ENCODE measurements around the gene FUT7. TPM values are rescaled to one million over a fixed set of nuclear protein-coding genes. Genes with fewer than 3 reads are reported as not detected.

FUT7 gene
- total and polyA plus RNA-seq, 2 donors (not counting 1 experiment from before 2014, with no cell fraction given), result not detected

DNA sequence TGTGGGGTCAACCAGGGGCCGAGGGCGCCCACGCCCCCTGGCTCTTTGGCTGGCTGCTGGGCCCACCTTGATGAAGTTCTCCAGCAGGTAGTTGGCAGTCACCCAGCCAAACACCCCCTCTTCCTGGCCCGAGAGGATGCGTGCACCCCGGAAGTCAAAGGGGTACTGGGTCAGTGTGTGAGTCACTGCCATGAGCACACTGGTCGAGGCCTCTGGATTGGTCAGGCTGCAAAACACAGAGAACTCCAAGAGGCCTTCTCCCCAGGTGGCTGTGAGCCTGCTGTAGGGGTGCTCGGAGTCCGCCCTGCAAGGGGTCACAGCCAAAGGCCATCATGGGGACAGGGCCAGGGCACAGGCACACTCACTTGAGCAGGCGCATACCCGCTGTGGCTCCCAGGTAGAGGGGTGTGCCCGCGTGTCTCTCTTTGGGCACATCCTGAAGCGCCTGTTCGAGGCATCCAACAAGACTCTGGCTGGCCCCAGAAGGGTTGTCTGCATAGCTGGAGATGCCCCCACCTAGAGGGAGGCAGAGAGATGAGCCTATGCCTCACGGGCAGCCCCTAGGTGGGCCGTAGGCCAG lies 19.3 kb upstream of the FUT7 start:
- Histone ChIP-seq H3K36me3 (ENCODE audit: control insufficient read depth, insufficient read depth, low read length) (no peaks in the 10 kb centered on the region), H3K4me3 (replicated peaks in 1 of 4; ENCODE audit: control extremely low read depth in 1 of 4, insufficient read depth in 1 of 4, low read depth in 3 of 4, low read length in 4 of 4) (no peak overlapping the region), H3K27ac (ENCODE audit: insufficient read depth, low read length) (no peak overlapping the region), H3K9ac (ENCODE audit: insufficient read depth, low read length) (no peak overlapping the region), H4K20me1 (ENCODE audit: control insufficient read depth, extremely low read depth, insufficient read depth, low read length) (no peaks in the 10 kb centered on the region), H3K9me3 (ENCODE audit: control insufficient read depth, insufficient read depth, low read depth, low read length) (no peaks in the 10 kb centered on the region), H3K4me1 (ENCODE audit: control insufficient read depth, extremely low read depth, insufficient read depth, low read length) (peaks cover 3% of the 10 kb centered on the region), H2AFZ (ENCODE audit: low read length) (no peak overlapping the region), H3K27me3 (ENCODE audit: control insufficient read depth, insufficient read depth, low read length) (peaks cover 22% of the 10 kb centered on the region), H3K79me2 (ENCODE audit: control insufficient read depth, insufficient read depth, low read length) (no peaks in the 10 kb centered on the region), H3K4me2 (ENCODE audit: extremely low read depth, insufficient read depth, low read length) (no peak overlapping the region)
- DNase-seq (ENCODE audit: low read depth in 2 of 2), result no peak
- TF ChIP-seq, protein P1, sequence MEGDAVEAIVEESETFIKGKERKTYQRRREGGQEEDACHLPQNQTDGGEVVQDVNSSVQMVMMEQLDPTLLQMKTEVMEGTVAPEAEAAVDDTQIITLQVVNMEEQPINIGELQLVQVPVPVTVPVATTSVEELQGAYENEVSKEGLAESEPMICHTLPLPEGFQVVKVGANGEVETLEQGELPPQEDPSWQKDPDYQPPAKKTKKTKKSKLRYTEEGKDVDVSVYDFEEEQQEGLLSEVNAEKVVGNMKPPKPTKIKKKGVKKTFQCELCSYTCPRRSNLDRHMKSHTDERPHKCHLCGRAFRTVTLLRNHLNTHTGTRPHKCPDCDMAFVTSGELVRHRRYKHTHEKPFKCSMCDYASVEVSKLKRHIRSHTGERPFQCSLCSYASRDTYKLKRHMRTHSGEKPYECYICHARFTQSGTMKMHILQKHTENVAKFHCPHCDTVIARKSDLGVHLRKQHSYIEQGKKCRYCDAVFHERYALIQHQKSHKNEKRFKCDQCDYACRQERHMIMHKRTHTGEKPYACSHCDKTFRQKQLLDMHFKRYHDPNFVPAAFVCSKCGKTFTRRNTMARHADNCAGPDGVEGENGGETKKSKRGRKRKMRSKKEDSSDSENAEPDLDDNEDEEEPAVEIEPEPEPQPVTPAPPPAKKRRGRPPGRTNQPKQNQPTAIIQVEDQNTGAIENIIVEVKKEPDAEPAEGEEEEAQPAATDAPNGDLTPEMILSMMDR (conservative IDR thresholded peaks at IDR 0.05 in 1 of 2, IDR thresholded peaks at IDR 0.05 in 1 of 2; ENCODE audit: low read depth in 1 of 2, low read length in 2 of 2), result no peak
- no peak for TF ChIP-seq EZH2 (IDR thresholded peaks at IDR 0.05; ENCODE audit: low read length, missing control alignments)

- no peak overlapping the region for H3K27ac ChIP-seq (ENCODE audit: insufficient read depth, low read length)
- H2AFZ ChIP-seq (ENCODE audit: low read length), result no peak overlapping the region
- no peaks in the 10 kb centered on the region for H3K79me2 ChIP-seq (ENCODE audit: control insufficient read depth, insufficient read depth, low read length)
- no peak overlapping the region for H3K9ac ChIP-seq (ENCODE audit: insufficient read depth, low read length)
- peaks cover 4% of the 10 kb centered on the region for H3K4me1 ChIP-seq (ENCODE audit: control insufficient read depth, extremely low read depth, insufficient read depth, low read length)
- H3K27me3 ChIP-seq (ENCODE audit: control insufficient read depth, insufficient read depth, low read length), result peaks cover 22% of the 10 kb centered on the region
- no peak overlapping the region for H3K4me3 ChIP-seq (replicated peaks in 1 of 4; ENCODE audit: control extremely low read depth in 1 of 4, insufficient read depth in 1 of 4, low read depth in 3 of 4, low read length in 4 of 4)
- H3K36me3 ChIP-seq (ENCODE audit: control insufficient read depth, insufficient read depth, low read length), result no peaks in the 10 kb centered on the region
- no peaks in the 10 kb centered on the region for H3K9me3 ChIP-seq (ENCODE audit: control insufficient read depth, insufficient read depth, low read depth, low read length)
- no peaks in the 10 kb centered on the region for H4K20me1 ChIP-seq (ENCODE audit: control insufficient read depth, extremely low read depth, insufficient read depth, low read length)
- TF ChIP-seq, protein P1 (conservative IDR thresholded peaks at IDR 0.05 in 1 of 2, IDR thresholded peaks at IDR 0.05 in 1 of 2; ENCODE audit: low read depth in 1 of 2, low read length in 2 of 2), result no peak
- TF ChIP-seq EZH2 (IDR thresholded peaks at IDR 0.05; ENCODE audit: low read length, missing control alignments), result no peak
- no peak for DNase-seq (ENCODE audit: low read depth in 2 of 2)
- H3K4me2 ChIP-seq (ENCODE audit: extremely low read depth, insufficient read depth, low read length), result no peak overlapping the region
Observed at GRCh38 chr9:137050570-137050969, 18.7 kb upstream of the FUT7 start.

DNA sequence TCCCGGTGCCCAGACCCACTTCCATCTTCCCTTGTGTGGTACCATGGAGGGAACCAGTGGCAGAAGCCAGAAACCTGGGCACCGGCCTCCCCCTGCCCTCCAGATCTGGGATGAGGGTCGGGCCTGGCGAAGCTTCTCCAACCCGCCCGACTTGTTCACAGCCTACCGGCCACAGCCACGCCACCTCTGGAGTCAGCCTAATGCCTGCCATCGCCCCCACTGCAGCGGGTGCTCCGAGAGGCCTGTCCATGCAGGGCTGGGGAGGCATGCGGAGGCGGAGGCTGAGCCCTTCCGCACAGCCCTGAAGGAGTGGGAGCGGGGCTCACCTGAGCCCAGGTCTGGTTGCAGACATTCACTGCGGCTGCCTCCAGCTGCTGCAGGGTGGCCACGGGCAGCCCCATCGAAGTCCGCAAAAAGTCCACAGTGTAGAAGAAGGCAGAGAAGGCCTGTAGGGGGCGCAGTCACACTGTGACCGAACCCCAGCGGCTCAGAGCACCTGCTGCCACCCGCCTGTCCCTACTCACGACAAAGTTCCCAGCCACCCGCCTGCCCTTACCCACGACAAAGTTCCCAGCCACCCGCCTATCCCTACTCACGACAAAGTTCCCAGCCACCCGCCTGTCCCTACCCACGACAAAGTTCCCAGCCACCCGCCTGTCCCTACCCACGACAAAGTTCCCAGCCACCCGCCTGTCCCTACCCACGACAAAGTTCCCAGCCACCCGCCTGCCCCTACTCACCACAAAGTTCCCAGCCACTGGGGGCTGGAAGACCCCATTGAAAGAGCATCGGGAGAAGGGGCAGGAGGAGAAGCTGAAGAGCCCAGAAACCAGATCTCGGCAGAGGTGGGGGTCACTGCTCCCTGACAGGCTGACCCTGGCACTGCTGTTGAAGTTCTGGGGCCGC lies 17.9 kb upstream of the FUT7 start:
- no peak overlapping the region for H3K4me3 ChIP-seq (replicated peaks in 1 of 4; ENCODE audit: control extremely low read depth in 1 of 4, insufficient read depth in 1 of 4, low read depth in 3 of 4, low read length in 4 of 4)
- peaks cover 22% of the 10 kb centered on the region for H3K27me3 ChIP-seq (ENCODE audit: control insufficient read depth, insufficient read depth, low read length)
- no peak overlapping the region for H2AFZ ChIP-seq (ENCODE audit: low read length)
- no peak overlapping the region for H3K4me2 ChIP-seq (ENCODE audit: extremely low read depth, insufficient read depth, low read length)
- no peak overlapping the region for H3K9ac ChIP-seq (ENCODE audit: insufficient read depth, low read length)
- H3K4me1 ChIP-seq (ENCODE audit: control insufficient read depth, extremely low read depth, insufficient read depth, low read length), result peaks cover 3% of the 10 kb centered on the region
- no peak for TF ChIP-seq EZH2 (IDR thresholded peaks at IDR 0.05; ENCODE audit: low read length, missing control alignments)
- TF ChIP-seq, protein P1 (conservative IDR thresholded peaks at IDR 0.05 in 1 of 2, IDR thresholded peaks at IDR 0.05 in 1 of 2; ENCODE audit: low read depth in 1 of 2, low read length in 2 of 2), result peak; percentile 33 to 56
- no peaks in the 10 kb centered on the region for H3K9me3 ChIP-seq (ENCODE audit: control insufficient read depth, insufficient read depth, low read depth, low read length)
- no peaks in the 10 kb centered on the region for H4K20me1 ChIP-seq (ENCODE audit: control insufficient read depth, extremely low read depth, insufficient read depth, low read length)
- H3K79me2 ChIP-seq (ENCODE audit: control insufficient read depth, insufficient read depth, low read length), result peaks cover 5% of the 10 kb centered on the region
- no peaks in the 10 kb centered on the region for H3K36me3 ChIP-seq (ENCODE audit: control insufficient read depth, insufficient read depth, low read length)
- H3K27ac ChIP-seq (ENCODE audit: insufficient read depth, low read length), result no peak overlapping the region
- DNase-seq (ENCODE audit: low read depth in 2 of 2), result peak; percentile 19 to 58
